GM12892 (cell line): ENCODE results near the gene HYDIN.

Experiments used
- POLR2A ChIP-seq: IDR thresholded peaks from 2 replicates; pipeline ENCODE4 v1.6.1; 2011; ENCODE audit warnings: low read depth, low read length, control low read depth
- POLR2AphosphoS5 ChIP-seq: IDR thresholded peaks from 2 replicates; pipeline ENCODE4 v1.6.1; 2011; ENCODE audit warnings: low read depth, low read length, control low read depth
- TAF1 ChIP-seq: IDR thresholded peaks from 2 replicates; pipeline ENCODE4 v1.6.1; 2011; ENCODE audit warnings: low read depth, mild to moderate bottlenecking, control low read depth, low read length, borderline replicate concordance

DNA sequence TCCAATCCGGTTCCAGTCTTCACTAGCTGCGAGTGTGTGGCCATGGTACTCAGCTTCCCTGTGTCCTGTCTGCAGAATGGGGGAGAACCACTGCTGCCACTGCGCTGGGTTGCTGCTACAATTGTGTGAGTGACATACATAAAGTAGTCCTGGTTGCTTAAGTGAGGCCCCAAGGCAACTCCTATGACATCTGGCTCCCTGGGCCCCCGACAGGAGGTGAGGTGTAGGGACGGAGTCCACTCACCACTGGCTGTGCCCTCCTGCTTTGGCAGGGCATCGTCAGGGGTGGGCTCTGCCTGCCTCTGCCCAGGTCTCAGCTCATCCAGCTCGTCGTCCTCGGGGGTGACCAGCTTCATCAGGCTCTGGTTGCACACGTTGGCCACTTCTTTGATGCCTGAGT, 450.0 kb downstream of the HYDIN start:
- no peak for TF ChIP-seq POLR2A
- no peak for TF ChIP-seq POLR2AphosphoS5
- no peak for TF ChIP-seq TAF1
